Right lung (tissue), 10 donors: ENCODE results near the gene MRPS16. TPM values are rescaled to one million over a fixed set of nuclear protein-coding genes. Genes with fewer than 3 reads are reported as not detected.
"Not testable (repeated sequence)": the region's sequence is repeated elsewhere in the genome, so short reads cannot be mapped to it uniquely, and the experiment has no call there.

ENCODE experiments used
- DNase-seq, 2 donors: peaks; one replicate each; pipeline ENCODE4 v3.0.0-alpha.2; 2013
- long read RNA-seq, 8 donors: transcript quantifications; one replicate each; lab custom pipeline, GENCODE V29; 2026
- polyA plus RNA-seq, 5 donors: library from polyadenylated mRNA; unstranded; fragments of 120-200 nt; gene quantifications; one replicate each; pipeline versions ENCODE4 v1.2.1 to v1.2.3, GENCODE V29; 2013; ENCODE audit warnings: inconsistent platforms in 1 of 5, low replicate concordance in 1 of 5; ENCODE audit not compliant: insufficient read length in 5 of 5, insufficient read depth in 1 of 5

The MRPS16 gene
- polyA plus RNA-seq: 10 to 100 TPM; 58.7 to 73.6 (median 62.9) TPM
- long read RNA-seq, donor 1, transcript MRPS16-202 (3 exons, 2,634 nt): major isoform, 52 of 68 reads
- long read RNA-seq, donor 1, partial matches to known transcripts: 10 of 68 reads
- long read RNA-seq, donor 1, other reads (novel, unspliced or antisense): 0 of 68 reads
- long read RNA-seq, donor 2, transcript MRPS16-202 (3 exons, 2,634 nt): major isoform, 33 of 41 reads
- long read RNA-seq, donor 2, partial matches to known transcripts: 8 of 41 reads
- long read RNA-seq, donor 2, other reads (novel, unspliced or antisense): 0 of 41 reads
- long read RNA-seq, donor 3, transcript MRPS16-202 (3 exons, 2,634 nt): major isoform, 33 of 44 reads
- long read RNA-seq, donor 3, partial matches to known transcripts: 8 of 44 reads
- long read RNA-seq, donor 3, other reads (novel, unspliced or antisense): 0 of 44 reads
- long read RNA-seq, donor 4, transcript MRPS16-202 (3 exons, 2,634 nt): major isoform, 23 of 25 reads
- long read RNA-seq, donor 4, partial matches to known transcripts: 0 of 25 reads
- long read RNA-seq, donor 4, other reads (novel, unspliced or antisense): 0 of 25 reads
- long read RNA-seq, donor 5, transcript MRPS16-202 (3 exons, 2,634 nt): major isoform, 57 of 66 reads
- long read RNA-seq, donor 5, partial matches to known transcripts: 6 of 66 reads
- long read RNA-seq, donor 5, other reads (novel, unspliced or antisense): 0 of 66 reads
- long read RNA-seq, donor 6, transcript MRPS16-202 (3 exons, 2,634 nt): major isoform, 50 of 57 reads
- long read RNA-seq, donor 6, partial matches to known transcripts: 6 of 57 reads
- long read RNA-seq, donor 6, other reads (novel, unspliced or antisense): 0 of 57 reads
- long read RNA-seq, donor 7, transcript MRPS16-202 (3 exons, 2,634 nt): major isoform, 33 of 42 reads
- long read RNA-seq, donor 7, partial matches to known transcripts: 6 of 42 reads
- long read RNA-seq, donor 7, other reads (novel, unspliced or antisense): 0 of 42 reads
- long read RNA-seq, donor 8, transcript MRPS16-202 (3 exons, 2,634 nt): major isoform, 16 of 30 reads
- long read RNA-seq, donor 8, partial matches to known transcripts: 13 of 30 reads
- long read RNA-seq, donor 8, other reads (novel, unspliced or antisense): 0 of 30 reads

GRCh38 chr10:73252445-73253224, at the start of gene MRPS16:
Gene MRPS16, minus strand, starts transcription at chr10:73252644. Its CDS starts 162 bp downstream, at chr10:73252482.
- DNase-seq: peak; percentile 92 to 95

GRCh38 chr10:73296946-73297345, 44.5 kb upstream of the MRPS16 start:
- DNase-seq: no peak

- DNase-seq: no peak
Observed at GRCh38 chr10:73293461-73293860, 41.0 kb upstream of the MRPS16 start.

- DNase-seq: no peak
Observed at GRCh38 chr10:73289958-73290357, 37.5 kb upstream of the MRPS16 start.

GRCh38 chr10:73287441-73287840, 35.0 kb upstream of the MRPS16 start:
- no peak for DNase-seq

GRCh38 chr10:73281097-73281496, 28.7 kb upstream of the MRPS16 start:
- DNase-seq: no peak

GRCh38 chr10:73264423-73264822, 12.0 kb upstream of the MRPS16 start:
- no peak for DNase-seq

GRCh38 chr10:73263693-73264347, 11.4 kb upstream of the MRPS16 start:
- DNase-seq: no peak

GRCh38 chr10:73262880-73263555, 10.6 kb upstream of the MRPS16 start:
- no peak for DNase-seq

- no peak for DNase-seq
Observed at GRCh38 chr10:73262105-73262730, 9.8 kb upstream of the MRPS16 start.

- DNase-seq: no peak
Observed at GRCh38 chr10:73261362-73261995, 9.0 kb upstream of the MRPS16 start.

- DNase-seq: not testable (repeated sequence)
Observed at GRCh38 chr10:73258612-73259011, 6.2 kb upstream of the MRPS16 start.

GRCh38 chr10:73253225-73253555, 746 bp upstream of the MRPS16 start:
- no peak for DNase-seq

GRCh38 chr10:73251683-73252444, 580 bp downstream of the MRPS16 start:
- DNase-seq: no peak

GRCh38 chr10:73248259-73248724, 4.2 kb downstream of the MRPS16 start:
- DNase-seq: no peak

GRCh38 chr10:73247509-73248258, 4.8 kb downstream of the MRPS16 start:
- no peak for DNase-seq
